ENCODE results near the gene LVRN.

LVRN gene

DNA sequence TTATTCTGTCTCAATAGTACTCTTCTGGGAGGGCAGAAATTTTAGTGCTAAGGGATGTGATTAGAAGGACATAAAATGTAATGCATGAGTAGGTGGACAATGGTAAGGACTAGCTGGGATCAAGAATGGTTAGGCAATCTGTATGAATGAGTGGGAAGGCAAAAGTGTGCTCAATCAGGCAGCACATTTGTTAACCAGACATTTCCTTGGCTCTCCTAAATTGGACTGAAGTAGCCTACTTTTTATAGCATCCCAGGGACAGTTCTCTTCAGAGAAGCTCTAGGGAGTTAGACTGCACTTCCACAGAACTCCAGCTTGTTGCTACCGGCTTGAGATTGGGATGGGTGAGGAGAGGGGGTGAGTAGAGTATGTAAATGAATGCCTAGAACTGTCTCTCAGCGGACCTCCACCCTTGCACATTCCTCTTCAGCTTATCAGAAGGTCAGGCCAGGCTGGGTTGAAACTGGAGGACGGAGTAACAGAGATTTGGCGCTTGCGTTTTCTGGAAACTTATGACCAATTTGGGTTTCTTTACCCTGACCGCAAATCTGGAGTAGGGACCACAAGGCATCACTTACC lies 51.0 kb downstream of the LVRN start:
- Histone ChIP-seq H3K27me3 (ENCODE audit: control insufficient read depth in 5 of 5, insufficient read depth in 4 of 5, low read length in 5 of 5) (no peaks in the 10 kb centered on the region), H3K9ac (ENCODE audit: low read length in 5 of 5) (no peak overlapping the region), H3K36me3 (ENCODE audit: control insufficient read depth in 5 of 5, insufficient read depth in 5 of 5, low read length in 5 of 5) (peaks cover 0 to 54% (median 28%) of the 10 kb centered on the region in 5 donors), H3K4me3 (ENCODE audit: low read depth in 1 of 5, low read length in 5 of 5) (no peak overlapping the region), H3K27ac (ENCODE audit: low read depth, low read length) (peak overlapping the region; percentile 66), H3K9me3 (ENCODE audit: control insufficient read depth in 5 of 5, low read length in 5 of 5) (no peaks in the 10 kb centered on the region), H3K4me1 (ENCODE audit: control insufficient read depth in 5 of 5, insufficient read depth in 5 of 5, low read length in 5 of 5) (peaks cover 0 to 19% (median 5%) of the 10 kb centered on the region in 5 donors)

DNA sequence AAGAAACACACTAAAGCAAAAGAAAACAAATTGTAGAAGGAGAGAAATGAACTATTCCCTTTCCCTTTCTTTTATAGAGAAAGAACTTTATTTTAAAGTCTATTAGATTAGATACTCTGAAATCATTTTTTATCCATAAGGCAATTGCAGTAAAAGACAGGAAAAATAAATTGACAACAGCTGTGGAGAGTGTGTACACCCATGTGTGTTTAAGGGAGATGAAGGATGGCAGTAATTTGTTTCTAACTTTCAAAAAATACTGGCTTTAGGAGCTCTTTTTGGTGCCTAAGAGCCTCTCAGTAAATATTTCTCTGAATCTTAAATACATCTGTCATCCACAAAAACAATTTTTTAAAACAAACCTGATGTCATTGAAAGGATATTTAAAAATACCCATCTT lies 51.7 kb downstream of the LVRN start:
- no peak overlapping the region for H3K9ac ChIP-seq (ENCODE audit: low read length in 5 of 5)
- H3K4me3 ChIP-seq (ENCODE audit: low read depth in 1 of 5, low read length in 5 of 5): no peak overlapping the region
- H3K27me3 ChIP-seq (ENCODE audit: control insufficient read depth in 5 of 5, insufficient read depth in 4 of 5, low read length in 5 of 5): no peaks in the 10 kb centered on the region
- H3K4me1 ChIP-seq (ENCODE audit: control insufficient read depth in 5 of 5, insufficient read depth in 5 of 5, low read length in 5 of 5): peaks cover 0 to 19% (median 5%) of the 10 kb centered on the region in 5 donors
- peak overlapping the region; percentile 66 for H3K27ac ChIP-seq (ENCODE audit: low read depth, low read length)
- H3K9me3 ChIP-seq (ENCODE audit: control insufficient read depth in 5 of 5, low read length in 5 of 5): no peaks in the 10 kb centered on the region
- peaks cover 0 to 51% (median 27%) of the 10 kb centered on the region in 5 donors for H3K36me3 ChIP-seq (ENCODE audit: control insufficient read depth in 5 of 5, insufficient read depth in 5 of 5, low read length in 5 of 5)

DNA sequence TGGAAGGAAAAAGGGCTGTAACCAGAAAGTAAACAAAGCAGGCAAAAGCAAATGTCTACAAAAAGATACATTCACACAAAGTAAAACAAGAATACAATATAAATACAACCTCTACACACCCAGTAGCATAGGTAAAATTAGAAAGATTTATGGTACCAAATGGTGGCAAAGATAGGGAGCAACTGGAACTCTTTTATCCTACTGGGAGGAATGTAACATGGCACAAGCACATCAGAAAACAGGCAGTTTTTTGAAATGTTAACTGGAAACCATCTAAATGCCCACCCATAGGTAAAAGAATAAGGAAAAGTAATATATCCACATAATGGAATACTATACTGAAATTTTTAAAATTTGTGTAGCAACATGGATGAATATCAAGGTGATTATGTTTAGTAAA lies 61.3 kb downstream of the LVRN start:
- Histone ChIP-seq H3K27ac (ENCODE audit: low read depth, low read length) (no peak overlapping the region), H3K4me3 (ENCODE audit: low read depth in 1 of 5, low read length in 5 of 5) (no peak overlapping the region), H3K9me3 (ENCODE audit: control insufficient read depth in 5 of 5, low read length in 5 of 5) (no peaks in the 10 kb centered on the region), H3K4me1 (ENCODE audit: control insufficient read depth in 5 of 5, insufficient read depth in 5 of 5, low read length in 5 of 5) (peaks cover 0 to 6% (median 0%) of the 10 kb centered on the region in 5 donors), H3K36me3 (ENCODE audit: control insufficient read depth in 5 of 5, insufficient read depth in 5 of 5, low read length in 5 of 5) (peaks cover 13 to 54% (median 40%) of the 10 kb centered on the region in 5 donors), H3K9ac (ENCODE audit: low read length in 5 of 5) (no peak overlapping the region), H3K27me3 (ENCODE audit: control insufficient read depth in 5 of 5, insufficient read depth in 4 of 5, low read length in 5 of 5) (no peaks in the 10 kb centered on the region)

DNA sequence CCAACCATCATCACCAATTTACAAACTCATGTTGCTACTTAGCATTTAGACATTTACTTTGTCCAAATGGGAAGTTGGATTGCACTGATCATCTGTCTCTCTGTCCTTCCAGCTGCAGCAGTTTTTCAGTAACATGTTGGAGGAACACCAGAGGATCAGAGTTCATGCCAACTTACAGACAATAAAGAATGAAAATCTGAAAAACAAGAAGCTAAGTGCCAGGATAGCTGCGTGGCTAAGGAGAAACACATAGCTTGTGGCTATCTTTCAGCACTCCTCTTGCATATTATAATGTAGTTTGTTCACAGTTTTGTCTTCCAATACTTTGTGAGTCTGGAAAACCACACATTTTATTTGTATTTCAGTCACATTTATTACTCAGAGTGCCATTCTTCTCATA lies 63.6 kb downstream of the LVRN start:
- H3K36me3 ChIP-seq (ENCODE audit: control insufficient read depth in 5 of 5, insufficient read depth in 5 of 5, low read length in 5 of 5): peaks cover 11 to 40% (median 27%) of the 10 kb centered on the region in 5 donors
- no peak overlapping the region for H3K4me3 ChIP-seq (ENCODE audit: low read depth in 1 of 5, low read length in 5 of 5)
- H3K27ac ChIP-seq (ENCODE audit: low read depth, low read length): no peak overlapping the region
- H3K9ac ChIP-seq (ENCODE audit: low read length in 5 of 5): no peak overlapping the region
- H3K9me3 ChIP-seq (ENCODE audit: control insufficient read depth in 5 of 5, low read length in 5 of 5): no peaks in the 10 kb centered on the region
- peaks cover 0 to 6% (median 0%) of the 10 kb centered on the region in 5 donors for H3K4me1 ChIP-seq (ENCODE audit: control insufficient read depth in 5 of 5, insufficient read depth in 5 of 5, low read length in 5 of 5)
- no peaks in the 10 kb centered on the region for H3K27me3 ChIP-seq (ENCODE audit: control insufficient read depth in 5 of 5, insufficient read depth in 4 of 5, low read length in 5 of 5)

DNA sequence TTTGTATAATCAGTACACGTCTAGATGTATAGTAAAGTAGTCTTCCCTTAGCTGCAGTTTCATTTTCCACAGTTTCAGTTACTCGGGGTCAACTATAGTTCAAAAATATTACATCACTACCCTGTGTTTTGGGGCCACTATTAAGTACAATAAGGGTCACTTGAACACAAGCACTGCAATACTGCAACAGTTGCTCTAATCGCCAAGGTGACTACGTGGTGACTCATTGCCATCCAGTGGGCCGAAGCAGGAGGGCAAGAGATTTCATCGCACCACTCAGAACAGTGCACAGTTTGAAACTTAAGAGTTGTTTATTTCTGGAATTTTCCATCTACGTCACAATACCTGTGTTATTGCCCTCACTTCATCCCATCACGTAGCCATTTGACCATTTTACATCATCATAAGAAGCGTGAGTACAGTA lies 69.8 kb downstream of the LVRN start, which contains the start of gene ARL14EPL:
TSS of gene ARL14EPL (plus strand) at position 379 of the 424 bp plus-strand sequence. CDS start 18,994 bp downstream, outside the sequence.
- no peak within 1 kb of the TSS for H3K4me3 ChIP-seq (ENCODE audit: low read depth in 1 of 5, low read length in 5 of 5)
- peaks cover 0 to 7% (median 0%) of the 10 kb centered on the region in 5 donors for H3K36me3 ChIP-seq (ENCODE audit: control insufficient read depth in 5 of 5, insufficient read depth in 5 of 5, low read length in 5 of 5)
- H3K27me3 ChIP-seq (ENCODE audit: control insufficient read depth in 5 of 5, insufficient read depth in 4 of 5, low read length in 5 of 5): no peaks in the 10 kb centered on the region

DNA sequence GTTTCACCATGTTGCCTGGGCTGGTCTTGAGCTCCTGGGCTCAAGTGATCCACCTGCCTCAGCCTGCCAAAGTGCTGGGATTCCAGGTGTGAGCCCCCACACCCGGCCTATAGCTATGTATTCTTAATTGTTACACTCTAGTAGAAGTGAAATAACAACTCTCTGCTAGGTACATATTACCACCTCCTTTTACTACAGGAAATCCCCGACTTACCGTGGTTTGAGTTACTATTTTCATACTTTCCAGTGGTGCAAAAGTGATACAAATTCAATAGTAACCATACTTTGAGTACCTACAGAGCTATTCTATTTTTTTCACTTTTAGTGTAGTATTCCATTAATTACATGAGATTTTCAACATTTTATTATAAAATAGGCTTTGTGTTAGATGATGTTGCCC lies 70.7 kb downstream of the LVRN start:
- no peak overlapping the region for H3K9ac ChIP-seq (ENCODE audit: low read length in 5 of 5)
- no peaks in the 10 kb centered on the region for H3K27me3 ChIP-seq (ENCODE audit: control insufficient read depth in 5 of 5, insufficient read depth in 4 of 5, low read length in 5 of 5)
- H3K9me3 ChIP-seq (ENCODE audit: control insufficient read depth in 5 of 5, low read length in 5 of 5): no peaks in the 10 kb centered on the region
- H3K4me1 ChIP-seq (ENCODE audit: control insufficient read depth in 5 of 5, insufficient read depth in 5 of 5, low read length in 5 of 5): peaks cover 0 to 6% (median 3%) of the 10 kb centered on the region in 5 donors
- no peak overlapping the region for H3K27ac ChIP-seq (ENCODE audit: low read depth, low read length)
- peaks cover 0 to 1% (median 0%) of the 10 kb centered on the region in 5 donors for H3K36me3 ChIP-seq (ENCODE audit: control insufficient read depth in 5 of 5, insufficient read depth in 5 of 5, low read length in 5 of 5)
- H3K4me3 ChIP-seq (ENCODE audit: low read depth in 1 of 5, low read length in 5 of 5): no peak overlapping the region

More for the DNA sequence above, 69.8 kb downstream of the LVRN start, which contains the start of gene ARL14EPL:
- Histone ChIP-seq H3K4me1 (ENCODE audit: control insufficient read depth in 5 of 5, insufficient read depth in 5 of 5, low read length in 5 of 5) (peaks cover 0 to 6% (median 3%) of the 10 kb centered on the region in 5 donors), H3K9ac (ENCODE audit: low read length in 5 of 5) (no peak within 1 kb of the TSS), H3K9me3 (ENCODE audit: control insufficient read depth in 5 of 5, low read length in 5 of 5) (no peaks in the 10 kb centered on the region), H3K27ac (ENCODE audit: low read depth, low read length) (no peak within 1 kb of the TSS)

DNA sequence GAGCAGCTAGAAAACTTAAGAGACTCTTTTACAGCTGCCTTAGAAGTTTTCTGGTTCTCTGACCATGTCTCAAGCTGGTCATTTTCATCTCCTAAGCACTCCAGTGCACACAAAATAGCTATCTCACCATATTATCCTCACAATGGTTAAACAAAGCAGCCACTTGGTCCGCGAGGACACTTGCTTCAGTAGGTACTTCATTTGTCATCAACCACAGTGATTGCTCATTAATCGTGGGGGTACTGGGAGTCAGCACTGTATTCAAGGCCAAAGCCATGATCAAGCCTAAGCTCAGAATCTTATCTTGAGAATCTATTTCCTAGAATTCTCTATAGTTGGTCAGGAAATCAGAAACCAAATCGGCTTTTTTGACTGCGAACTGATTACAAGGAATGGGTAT lies 72.8 kb downstream of the LVRN start:
- Histone ChIP-seq H3K36me3 (ENCODE audit: control insufficient read depth in 5 of 5, insufficient read depth in 5 of 5, low read length in 5 of 5) (no peaks in the 10 kb centered on the region), H3K4me3 (ENCODE audit: low read depth in 1 of 5, low read length in 5 of 5) (no peak overlapping the region), H3K9me3 (ENCODE audit: control insufficient read depth in 5 of 5, low read length in 5 of 5) (no peaks in the 10 kb centered on the region), H3K27ac (ENCODE audit: low read depth, low read length) (no peak overlapping the region), H3K9ac (ENCODE audit: low read length in 5 of 5) (no peak overlapping the region), H3K4me1 (ENCODE audit: control insufficient read depth in 5 of 5, insufficient read depth in 5 of 5, low read length in 5 of 5) (peaks cover 0 to 6% (median 3%) of the 10 kb centered on the region in 5 donors), H3K27me3 (ENCODE audit: control insufficient read depth in 5 of 5, insufficient read depth in 4 of 5, low read length in 5 of 5) (no peaks in the 10 kb centered on the region)

DNA sequence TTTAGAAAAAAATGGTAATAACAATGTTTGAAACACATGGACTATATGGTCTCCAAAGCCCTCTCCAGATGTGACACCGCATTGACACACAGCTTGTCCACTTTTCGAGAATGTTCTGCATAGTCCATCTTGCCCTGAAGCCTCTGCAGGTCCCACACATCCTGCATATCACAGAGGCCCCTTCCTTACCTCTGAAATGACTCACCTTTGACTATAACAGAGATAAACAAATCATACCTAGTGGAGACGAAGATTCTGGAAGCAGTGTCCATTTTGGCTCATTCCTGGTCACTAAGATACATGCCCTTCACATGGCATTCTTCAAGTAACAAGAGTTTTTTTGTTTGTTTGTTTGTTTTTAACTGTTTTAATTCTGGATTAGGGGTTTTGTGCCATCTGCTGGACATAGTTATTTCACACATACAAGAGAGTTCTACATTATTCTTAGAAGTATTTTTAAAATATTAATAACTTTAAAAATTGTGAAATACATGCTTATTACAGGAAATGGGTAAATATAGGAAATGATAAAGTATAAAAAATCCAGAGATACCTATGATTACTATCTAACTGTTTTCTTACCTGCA lies 75.1 kb downstream of the LVRN start:
- H3K9me3 ChIP-seq (ENCODE audit: control insufficient read depth in 5 of 5, low read length in 5 of 5): no peaks in the 10 kb centered on the region
- H3K9ac ChIP-seq (ENCODE audit: low read length in 5 of 5): no peak overlapping the region
- H3K27ac ChIP-seq (ENCODE audit: low read depth, low read length): no peak overlapping the region
- no peak overlapping the region for H3K4me3 ChIP-seq (ENCODE audit: low read depth in 1 of 5, low read length in 5 of 5)
- H3K27me3 ChIP-seq (ENCODE audit: control insufficient read depth in 5 of 5, insufficient read depth in 4 of 5, low read length in 5 of 5): peaks cover 0 to 4% (median 0%) of the 10 kb centered on the region in 5 donors
- H3K36me3 ChIP-seq (ENCODE audit: control insufficient read depth in 5 of 5, insufficient read depth in 5 of 5, low read length in 5 of 5): no peaks in the 10 kb centered on the region
- no peaks in the 10 kb centered on the region for H3K4me1 ChIP-seq (ENCODE audit: control insufficient read depth in 5 of 5, insufficient read depth in 5 of 5, low read length in 5 of 5)

DNA sequence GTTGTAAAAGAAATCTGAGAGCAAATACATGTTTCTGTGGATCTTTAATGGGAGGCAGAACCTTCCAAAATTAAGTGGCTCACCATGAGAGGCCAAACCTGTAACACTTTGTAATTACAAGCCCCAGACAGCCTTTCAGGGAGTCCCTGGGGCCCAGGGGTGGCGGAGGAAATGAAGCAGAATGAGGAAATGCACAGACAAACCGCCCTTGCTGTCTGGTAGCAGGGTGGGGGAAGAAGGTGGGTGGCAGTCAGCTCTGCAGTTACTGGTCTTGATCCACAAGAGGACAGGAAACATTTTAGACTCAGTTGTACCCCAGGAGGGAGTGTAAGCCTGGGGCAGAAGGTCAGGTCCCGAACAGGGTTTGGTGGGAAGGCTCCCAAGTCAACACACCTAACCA lies 76.5 kb downstream of the LVRN start:
- Histone ChIP-seq H3K4me1 (ENCODE audit: control insufficient read depth in 5 of 5, insufficient read depth in 5 of 5, low read length in 5 of 5) (no peaks in the 10 kb centered on the region), H3K4me3 (ENCODE audit: low read depth in 1 of 5, low read length in 5 of 5) (no peak overlapping the region), H3K9ac (ENCODE audit: low read length in 5 of 5) (no peak overlapping the region), H3K27ac (ENCODE audit: low read depth, low read length) (no peak overlapping the region), H3K36me3 (ENCODE audit: control insufficient read depth in 5 of 5, insufficient read depth in 5 of 5, low read length in 5 of 5) (no peaks in the 10 kb centered on the region), H3K27me3 (ENCODE audit: control insufficient read depth in 5 of 5, insufficient read depth in 4 of 5, low read length in 5 of 5) (peaks cover 0 to 4% (median 0%) of the 10 kb centered on the region in 5 donors), H3K9me3 (ENCODE audit: control insufficient read depth in 5 of 5, low read length in 5 of 5) (no peaks in the 10 kb centered on the region)

DNA sequence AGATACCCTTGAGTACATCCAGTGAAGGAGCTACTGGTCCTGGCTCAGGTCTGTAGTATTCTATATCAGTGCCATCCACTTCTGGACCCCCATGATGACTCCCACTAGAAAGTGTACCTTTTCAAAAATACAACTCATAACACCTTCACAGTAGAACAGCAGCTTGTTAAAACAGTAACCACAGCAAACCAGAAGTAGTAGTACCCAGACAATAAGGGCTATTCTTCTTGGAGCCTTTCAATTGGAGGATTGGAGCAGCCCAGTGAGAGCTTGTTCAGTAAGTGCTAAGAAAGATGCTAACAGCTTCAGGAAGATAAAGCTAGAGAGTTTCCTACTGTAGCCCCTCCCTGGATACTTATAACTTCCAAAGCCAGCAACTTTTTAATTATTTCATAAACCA lies 80.1 kb downstream of the LVRN start:
- H3K27me3 ChIP-seq (ENCODE audit: control insufficient read depth in 5 of 5, insufficient read depth in 4 of 5, low read length in 5 of 5): peaks cover 0 to 4% (median 0%) of the 10 kb centered on the region in 5 donors
- no peaks in the 10 kb centered on the region for H3K4me1 ChIP-seq (ENCODE audit: control insufficient read depth in 5 of 5, insufficient read depth in 5 of 5, low read length in 5 of 5)

More for the DNA sequence above, 80.1 kb downstream of the LVRN start:
- Histone ChIP-seq H3K9me3 (ENCODE audit: control insufficient read depth in 5 of 5, low read length in 5 of 5) (no peaks in the 10 kb centered on the region), H3K4me3 (ENCODE audit: low read depth in 1 of 5, low read length in 5 of 5) (no peak overlapping the region), H3K9ac (ENCODE audit: low read length in 5 of 5) (no peak overlapping the region), H3K36me3 (ENCODE audit: control insufficient read depth in 5 of 5, insufficient read depth in 5 of 5, low read length in 5 of 5) (no peaks in the 10 kb centered on the region), H3K27ac (ENCODE audit: low read depth, low read length) (no peak overlapping the region)

Data from subcutaneous abdominal adipose tissue (tissue), 5 donors.